Fibroblast of skin of right biceps (primary cell): ENCODE measurements around the gene CRIM1.

ENCODE experiments used
- DNase-seq: peaks from one replicate; pipeline ENCODE4 v3.0.0-alpha.2; 2013

Gene CRIM1

DNA sequence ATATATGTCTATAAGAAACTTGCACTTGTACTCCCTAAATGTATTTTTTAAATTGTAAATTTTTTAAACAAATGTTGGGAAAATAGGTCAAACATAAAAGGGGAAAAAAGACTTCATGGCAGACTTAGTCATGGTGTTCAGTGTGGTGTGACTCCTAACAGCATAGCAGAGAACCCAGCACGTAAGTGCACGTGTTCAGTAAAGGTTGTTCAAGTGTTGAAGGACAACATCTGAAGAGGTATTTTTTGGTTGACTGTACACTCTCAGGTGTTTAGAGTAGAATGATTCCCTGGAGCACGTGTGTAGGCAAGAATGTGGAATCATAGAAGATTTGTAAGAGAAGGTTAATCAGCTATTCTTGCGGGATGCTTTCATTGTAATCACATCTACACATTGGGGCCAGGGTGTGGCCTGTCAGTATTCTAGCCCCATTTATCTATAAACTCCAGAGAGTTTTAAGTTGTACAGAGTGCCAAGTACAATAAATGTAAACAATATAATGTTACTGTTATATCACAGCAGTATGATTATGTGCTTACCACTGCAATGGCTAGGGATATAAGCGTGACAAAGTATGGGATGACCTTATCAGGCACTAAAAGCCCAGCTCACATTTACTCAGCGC is 106.8 kb downstream of the CRIM1 start:
- DNase-seq = no peak

DNA sequence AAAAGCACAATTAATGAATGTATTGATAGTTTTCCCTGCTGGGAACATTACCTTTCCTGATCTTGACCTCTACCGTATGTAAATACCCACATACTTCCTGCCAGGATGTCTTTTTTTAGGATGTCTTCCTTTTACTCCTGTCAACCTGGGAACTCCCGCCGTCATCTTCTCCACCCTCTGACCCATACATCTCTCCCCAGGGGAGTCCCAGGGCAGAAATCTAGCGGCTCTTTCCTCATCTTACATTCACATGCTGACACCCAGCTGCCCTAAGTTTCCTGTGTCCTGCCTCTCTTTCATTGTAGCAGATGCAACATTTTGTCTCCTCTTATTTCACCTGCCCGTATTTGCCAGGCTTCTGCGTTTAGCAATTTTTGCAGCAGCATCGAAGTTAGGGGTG is 107.8 kb downstream of the CRIM1 start:
- DNase-seq = no peak

DNA sequence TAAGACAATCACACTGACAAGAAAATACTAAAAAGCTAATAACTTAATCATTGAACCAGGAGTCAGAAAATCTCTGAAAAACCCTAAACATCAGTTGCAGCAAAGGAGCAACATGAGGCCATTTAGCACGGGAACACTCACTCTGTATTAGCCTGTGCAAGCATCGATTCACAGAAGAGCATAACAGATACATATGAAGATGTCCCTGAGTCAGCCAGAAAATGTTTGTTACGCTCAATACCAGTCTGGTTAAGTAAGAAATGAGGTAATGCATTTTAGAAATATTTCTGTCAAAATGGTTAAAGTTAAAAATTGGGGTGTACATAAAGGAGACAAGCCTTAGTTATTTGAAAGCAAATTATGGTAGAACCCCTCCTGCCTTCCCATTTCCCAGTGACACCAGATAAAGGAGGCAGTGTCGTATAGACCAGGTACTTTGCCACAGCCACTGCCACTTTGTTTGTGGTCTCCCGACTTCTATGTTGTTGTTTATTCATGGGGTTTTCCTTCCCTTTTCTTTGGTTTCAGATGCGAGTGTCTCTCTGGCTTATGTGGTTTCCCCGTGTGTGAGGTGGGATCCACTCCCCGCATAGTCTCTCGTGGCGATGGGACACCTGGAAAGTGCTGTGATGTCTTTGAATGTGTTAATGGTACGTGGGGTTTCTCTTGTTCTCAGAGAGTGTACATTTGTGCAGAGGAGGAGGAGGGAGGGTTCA is 108.6 kb downstream of the CRIM1 start:
- DNase-seq = peak; percentile 42

DNA sequence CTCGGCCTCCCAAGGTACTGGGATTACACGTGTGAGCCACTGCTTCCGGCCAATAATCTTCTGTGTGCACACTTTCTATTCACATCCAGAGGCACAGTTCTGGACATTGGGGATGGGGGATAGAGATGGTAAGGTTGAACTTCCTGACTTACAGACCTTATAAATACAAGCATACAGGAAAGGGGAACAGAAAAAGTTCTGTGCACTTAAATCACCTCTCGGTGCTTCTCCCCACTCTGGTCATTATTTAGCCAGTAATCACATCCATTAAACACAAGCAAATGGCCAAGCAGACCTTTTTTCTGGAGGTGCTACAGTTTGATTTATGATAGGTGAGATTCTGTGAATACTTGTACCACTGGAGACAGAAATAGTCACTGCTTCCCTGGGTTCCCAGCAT is 110.6 kb downstream of the CRIM1 start:
- no peak for DNase-seq

DNA sequence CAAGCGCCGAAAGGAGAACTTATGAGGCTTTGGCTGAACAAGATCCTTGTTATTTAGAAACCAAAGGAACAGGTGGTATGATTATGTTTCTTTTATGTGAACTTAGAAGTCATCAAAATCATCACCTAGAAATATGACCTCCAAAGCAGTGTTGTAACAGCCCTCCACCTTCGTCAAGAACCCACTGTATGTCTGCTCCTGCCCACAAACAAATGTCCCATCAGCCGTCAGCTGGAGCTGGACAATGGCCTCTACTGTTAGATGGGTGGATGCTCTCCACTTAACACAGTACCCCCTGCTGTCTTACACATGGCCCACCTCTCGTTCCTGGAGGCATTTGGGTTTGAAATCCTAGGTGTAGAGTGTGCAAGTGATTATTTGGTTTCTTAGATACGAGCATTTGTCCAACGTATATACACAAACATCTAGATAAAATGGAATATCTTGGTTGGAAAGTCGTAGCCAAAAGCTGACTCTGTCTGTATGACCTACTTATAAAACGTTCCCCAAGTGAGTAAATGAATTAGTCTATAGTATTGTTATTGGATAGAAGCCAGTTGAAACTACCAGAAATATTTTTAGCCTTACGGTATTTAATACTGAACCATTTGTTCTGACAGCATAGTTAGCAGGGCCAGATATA is 113.0 kb downstream of the CRIM1 start:
- peak; percentile 87 for DNase-seq

DNA sequence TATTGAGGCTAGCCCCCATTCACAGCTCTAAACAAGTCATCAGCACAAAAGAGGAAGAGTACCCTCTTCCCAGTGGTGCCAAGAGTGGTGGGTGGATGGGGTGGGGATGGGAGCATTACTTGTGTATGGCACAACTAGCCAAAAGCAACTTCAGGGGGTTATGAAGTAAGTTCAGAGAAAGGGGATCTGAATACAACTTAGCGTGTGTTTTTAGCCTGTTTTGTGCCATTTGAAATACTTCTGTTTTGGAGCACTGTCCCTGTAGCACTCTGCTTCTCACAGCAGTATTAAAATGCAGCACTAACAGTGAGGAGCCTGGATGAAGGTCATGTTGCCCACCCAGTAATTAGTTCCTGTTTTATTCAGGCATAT is 113.5 kb downstream of the CRIM1 start:
- DNase-seq = no peak

- no peak for DNase-seq
Measured at GRCh38 chr2:36469710-36470109, 114.1 kb downstream of the CRIM1 start.

DNA sequence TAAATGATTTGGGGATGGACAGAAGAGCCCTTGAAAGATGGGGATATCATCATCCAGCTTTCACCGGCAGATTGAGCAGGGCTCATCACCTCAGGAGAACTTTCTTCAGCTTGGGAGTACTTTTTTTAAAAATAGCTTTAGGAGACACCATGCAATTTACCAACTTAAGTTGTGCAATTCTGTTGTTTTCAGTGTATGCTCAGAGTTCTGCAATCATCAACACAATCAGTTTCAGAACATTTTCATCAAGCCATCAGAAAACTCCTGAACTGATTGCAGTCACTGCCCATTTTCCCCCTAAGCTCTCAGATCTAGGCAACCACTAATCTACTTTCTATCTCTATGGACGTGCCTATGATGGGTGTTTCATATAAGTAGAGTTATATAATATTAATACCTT is 117.7 kb downstream of the CRIM1 start:
- DNase-seq = no peak

DNA sequence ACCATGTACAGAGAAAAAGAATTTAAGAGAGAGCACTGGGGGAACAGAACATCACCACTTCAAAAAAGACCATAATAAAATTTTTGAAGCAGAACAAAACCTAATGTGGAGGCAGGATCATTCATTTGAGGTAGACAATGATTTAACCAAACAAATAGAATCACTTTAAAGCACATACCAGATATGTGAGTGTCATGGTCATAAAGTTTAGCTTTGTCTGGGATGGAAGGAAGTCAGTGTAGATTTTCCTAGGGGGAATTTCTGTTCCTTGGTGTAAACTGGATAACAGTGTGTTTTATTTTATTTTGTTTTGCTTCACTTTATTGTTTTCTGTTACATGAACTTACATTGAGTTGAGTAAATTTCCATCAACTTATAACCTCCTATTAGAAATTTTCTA is 120.8 kb downstream of the CRIM1 start:
- DNase-seq = peak; percentile 54

GRCh38 chr2:36477315-36477714 is 121.7 kb downstream of the CRIM1 start:
- DNase-seq = no peak

GRCh38 chr2:36477746-36478145 is 122.2 kb downstream of the CRIM1 start:
- no peak for DNase-seq

- peak; percentile 94 for DNase-seq
Measured at GRCh38 chr2:36478332-36478738, 122.8 kb downstream of the CRIM1 start.

DNA sequence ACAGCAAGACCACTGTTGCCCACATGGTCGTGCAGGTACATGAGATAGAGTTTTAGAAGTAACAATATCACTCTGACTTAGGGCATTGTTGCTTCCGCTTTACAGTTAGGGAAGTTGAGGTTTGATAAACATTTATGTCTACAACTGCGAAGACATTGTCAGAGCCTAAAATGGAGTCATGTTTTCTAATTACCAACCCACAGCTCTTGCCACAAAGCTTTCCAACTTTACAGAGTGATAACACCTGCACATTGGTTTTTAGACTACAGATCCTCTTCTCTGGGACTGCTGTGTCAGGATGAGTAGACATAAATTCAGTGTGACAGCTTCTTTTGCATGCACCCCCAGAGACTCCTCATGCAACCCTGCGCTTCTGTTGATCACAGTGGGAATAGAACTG is 123.4 kb downstream of the CRIM1 start:
- no peak for DNase-seq

DNA sequence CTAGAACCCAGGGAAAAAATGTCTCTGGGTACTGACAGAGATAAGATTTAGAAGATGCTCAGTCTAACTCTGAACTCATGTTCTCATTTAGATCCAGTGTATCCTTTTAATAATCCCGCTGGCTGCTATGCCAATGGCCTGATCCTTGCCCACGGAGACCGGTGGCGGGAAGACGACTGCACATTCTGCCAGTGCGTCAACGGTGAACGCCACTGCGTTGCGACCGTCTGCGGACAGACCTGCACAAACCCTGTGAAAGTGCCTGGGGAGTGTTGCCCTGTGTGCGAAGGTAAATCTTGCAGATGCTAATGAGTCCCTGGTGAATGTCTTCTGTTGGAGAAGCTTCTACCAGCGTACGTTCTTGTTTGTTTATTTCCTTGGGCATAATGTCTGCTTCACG is 123.8 kb downstream of the CRIM1 start:
- no peak for DNase-seq

DNA sequence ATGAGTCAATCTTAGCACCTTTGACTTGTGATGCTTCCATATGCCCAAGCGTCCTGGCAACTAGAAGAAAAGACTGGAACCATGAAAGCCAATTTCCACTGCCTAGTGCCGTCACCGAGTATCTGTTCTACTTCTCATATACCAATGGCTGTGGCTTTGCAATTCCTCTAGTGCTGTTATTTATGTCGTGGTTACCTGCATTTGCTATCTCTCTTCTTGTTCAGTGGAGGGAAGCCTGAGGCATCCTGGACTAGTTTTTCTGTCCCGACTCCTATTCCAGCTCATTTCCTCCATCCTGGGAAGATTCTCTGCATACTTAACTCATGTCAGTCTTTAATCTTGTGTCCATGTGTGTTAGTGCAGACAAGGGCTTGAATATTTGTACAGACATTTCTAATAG is 124.5 kb downstream of the CRIM1 start:
- peak; percentile 40 for DNase-seq

- DNase-seq = peak; percentile 46
Measured at GRCh38 chr2:36480636-36481035, 125.1 kb downstream of the CRIM1 start.

GRCh38 chr2:36481709-36482108 is 126.1 kb downstream of the CRIM1 start:
- no peak for DNase-seq

DNA sequence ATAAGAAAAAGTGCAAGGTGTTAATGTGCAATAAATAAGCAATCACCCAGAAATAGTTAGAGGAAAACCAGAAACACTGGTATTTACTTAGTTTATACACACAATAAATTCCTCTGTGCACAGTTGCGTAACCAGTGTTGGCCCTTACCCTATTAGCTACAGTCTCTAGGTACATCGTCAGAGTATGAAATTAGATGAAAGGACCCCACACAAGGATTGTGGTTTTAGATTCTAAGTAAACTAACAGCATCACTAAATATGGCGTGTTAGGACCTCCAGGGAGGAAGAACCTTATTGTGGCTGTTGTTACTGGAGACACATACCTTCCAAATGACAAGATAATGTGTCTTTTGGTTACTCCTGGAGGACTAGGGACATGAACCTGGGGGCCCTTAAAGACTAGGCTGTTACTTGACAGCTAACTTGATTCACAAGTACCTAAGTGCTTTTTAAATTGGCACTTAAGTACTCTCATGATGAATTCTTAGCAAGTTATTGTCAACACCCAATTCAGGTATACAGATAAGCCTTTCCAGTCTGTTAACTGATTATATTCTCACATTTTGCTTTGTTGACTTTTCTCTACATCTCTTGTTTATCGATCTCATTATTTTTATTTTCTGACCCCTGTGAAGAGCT is 127.1 kb downstream of the CRIM1 start:
- DNase-seq = peak; percentile 89

- no peak for DNase-seq
Measured at GRCh38 chr2:36483290-36483689, 127.7 kb downstream of the CRIM1 start.

- DNase-seq = no peak
Measured at GRCh38 chr2:36484454-36484853, 128.9 kb downstream of the CRIM1 start.

GRCh38 chr2:36485521-36485920 is 129.9 kb downstream of the CRIM1 start:
- peak; percentile 98 for DNase-seq

- peak; percentile 92 for DNase-seq
Measured at GRCh38 chr2:36486521-36487044, 131.0 kb downstream of the CRIM1 start.

DNA sequence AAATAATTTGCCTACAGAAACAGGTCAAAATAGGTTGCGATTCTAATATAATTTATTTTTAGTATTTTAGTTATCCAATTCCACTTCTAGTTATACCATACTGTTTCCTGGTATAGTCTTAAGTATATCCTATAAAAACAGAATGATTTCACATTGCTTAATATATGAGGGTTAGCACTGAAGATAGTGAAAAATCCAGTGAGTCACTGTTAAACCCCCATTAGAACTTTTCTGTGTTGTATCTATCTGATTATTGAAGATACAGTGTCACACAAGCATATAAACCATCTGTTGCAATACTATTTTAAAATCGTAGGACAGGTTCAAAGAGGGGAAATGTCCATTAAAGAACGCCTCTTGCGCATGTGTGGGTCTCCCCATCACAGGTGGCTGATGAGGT is 132.4 kb downstream of the CRIM1 start:
- DNase-seq = no peak

DNA sequence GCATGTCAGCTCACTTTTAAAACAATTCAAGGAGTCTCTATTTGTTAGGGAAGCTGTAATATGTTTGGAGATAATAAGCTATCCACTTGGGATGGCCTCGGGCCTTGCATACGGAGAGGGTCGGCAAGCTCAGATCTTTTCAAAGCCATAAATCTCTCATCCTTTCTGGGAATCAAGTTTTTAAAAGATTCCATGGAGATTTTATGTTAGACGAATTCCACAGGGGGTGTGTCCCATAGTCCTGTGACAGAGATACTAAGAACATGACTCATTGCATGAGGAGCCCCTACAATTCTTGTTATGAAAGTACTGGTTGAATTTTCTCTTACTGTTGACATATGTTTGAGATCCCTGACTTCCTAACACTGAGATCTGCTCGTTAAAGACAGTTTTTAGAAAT is 133.7 kb downstream of the CRIM1 start:
- peak; percentile 90 for DNase-seq
